H1 (cell line): ENCODE results near the gene CA14. TPM values are rescaled to one million over a fixed set of nuclear protein-coding genes. Genes with fewer than 3 reads are reported as not detected.

Experiments used
- CTCF ChIA-PET: fragments of 300-600 bp; sonication (Branson Sonifier 250); formaldehyde crosslinking; loops from one replicate; lab custom pipeline; 2021; ENCODE audit not compliant: partially characterized antibody; lab: Charles Lee
- POLR2A ChIA-PET: fragments of 300-600 bp; sonication (Branson Sonifier 250); formaldehyde crosslinking; loops from one replicate; lab custom pipeline; 2021; ENCODE audit warnings: inconsistent platforms; ENCODE audit not compliant: partially characterized antibody; lab: Charles Lee
- DNase-seq, 2 experiments: peaks; one replicate each; pipeline versions ENCODE4 v3.0.0 to v3.0.0-alpha.2; 2010 to 2022; ENCODE audit warnings: low spot score in 2 of 2, low read depth in 1 of 2, mixed read lengths in 1 of 2
- FAIRE-seq: peaks from 2 replicates; lab custom pipeline; 2011; peaks lifted over from hg19 to GRCh38; lab: Jason Lieb, UNC
- H2AFZ ChIP-seq: 2 replicates; pipeline ENCODE4 v1.8.1; 2012; ENCODE audit warnings: low read length, inconsistent platforms
- H2AK5ac ChIP-seq: 2 replicates; pipeline ENCODE4 v1.6.1; 2013; ENCODE audit warnings: low read depth, low read length
- H2BK120ac ChIP-seq: replicated peaks from 2 replicates; pipeline ENCODE3; 2013; ENCODE audit warnings: low read depth, low read length, inconsistent platforms
- H2BK12ac ChIP-seq: 2 replicates; pipeline ENCODE4 v1.6.1; 2013; ENCODE audit warnings: low read depth, low read length
- H2BK15ac ChIP-seq: 2 replicates; pipeline ENCODE4 v1.6.1; 2013; ENCODE audit warnings: low read length
- H2BK20ac ChIP-seq: 2 replicates; pipeline ENCODE4 v1.6.1; 2013; ENCODE audit warnings: low read length
- H2BK5ac ChIP-seq: 2 replicates; pipeline ENCODE4 v1.6.1; 2013; ENCODE audit warnings: low read depth, low read length
- H3K14ac ChIP-seq: 2 replicates; pipeline ENCODE4 v1.6.1; 2013; ENCODE audit warnings: inconsistent platforms; ENCODE audit not compliant: insufficient read length
- H3K18ac ChIP-seq: 2 replicates; pipeline ENCODE4 v1.6.1; 2013; ENCODE audit warnings: low read length; ENCODE audit errors: extremely low read depth
- H3K23ac ChIP-seq: 2 replicates; pipeline ENCODE4 v1.6.1; 2013; ENCODE audit warnings: inconsistent platforms; ENCODE audit not compliant: insufficient read length
- H3K23me2 ChIP-seq: 2 replicates; pipeline ENCODE4 v1.6.1; 2013; ENCODE audit warnings: low read depth, low read length
- H3K27ac ChIP-seq: 2 replicates; pipeline ENCODE4 v1.6.1; 2011; ENCODE audit warnings: low read depth, low read length, inconsistent platforms
- H3K27me3 ChIP-seq, 4 experiments: replicated peaks in 1 of 4; 1 replicate in 1 of 4; 2 replicates in 3 of 4; pipeline versions ENCODE4 v1.6.1 to v1.8.1; 2011 to 2013; ENCODE audit warnings: low read length in 3 of 4, mild to moderate bottlenecking in 3 of 4, inconsistent platforms in 2 of 4, mixed read lengths in 2 of 4, moderate library complexity in 1 of 4; ENCODE audit not compliant: control insufficient read depth in 3 of 4, insufficient read depth in 3 of 4; ENCODE audit errors: extremely low read depth in 1 of 4
- H3K36me3 ChIP-seq, 4 experiments: 2 replicates each; pipeline versions ENCODE4 v1.6.1 to v1.8.1; 2011 to 2013; ENCODE audit warnings: mild to moderate bottlenecking in 4 of 4, low read length in 3 of 4, moderate library complexity in 2 of 4, control low read depth in 1 of 4, inconsistent platforms in 1 of 4; ENCODE audit not compliant: insufficient read depth in 4 of 4, control insufficient read depth in 2 of 4
- H3K4ac ChIP-seq: replicated peaks from 2 replicates; pipeline ENCODE3; 2013; ENCODE audit warnings: low read length, low read depth, mixed read lengths, inconsistent platforms; ENCODE audit not compliant: insufficient read length
- H3K4me1 ChIP-seq, 4 experiments: replicated peaks in 1 of 4; 1 replicate in 1 of 4; 2 replicates in 3 of 4; pipeline versions ENCODE4 v1.6.1 to v1.8.1; 2011 to 2013; ENCODE audit warnings: low read length in 3 of 4, inconsistent platforms in 2 of 4, mixed read lengths in 1 of 4; ENCODE audit not compliant: insufficient read depth in 4 of 4, control insufficient read depth in 3 of 4
- H3K4me2 ChIP-seq, 2 experiments: 2 replicates each; pipeline versions ENCODE4 v1.6.1 to v1.8.1; 2011 to 2013; ENCODE audit warnings: low read depth in 2 of 2, low read length in 2 of 2, control low read depth in 1 of 2, inconsistent platforms in 1 of 2, mild to moderate bottlenecking in 1 of 2; ENCODE audit not compliant: insufficient read depth in 1 of 2
- H3K4me3 ChIP-seq, 4 experiments: fragments of 200-600, 300-600 bp in 1 of 4; sonication (generic), shearing (Covaris generic), sonication (Bioruptor Twin) in 1 of 4; 2 replicates each; pipeline versions ENCODE4 v1.5.1 to v1.8.1; 2011 to 2016; ENCODE audit warnings: low read length in 4 of 4, low read depth in 3 of 4, control low read depth in 2 of 4, inconsistent platforms in 2 of 4, mild to moderate bottlenecking in 2 of 4, mixed read lengths in 1 of 4, moderate library complexity in 1 of 4; ENCODE audit not compliant: insufficient read depth in 2 of 4; ENCODE audit errors: extremely low read depth in 1 of 4
- H3K56ac ChIP-seq: replicated peaks from 2 replicates; pipeline ENCODE3; 2013; ENCODE audit warnings: low read depth, mild to moderate bottlenecking, mixed read lengths, low read length, inconsistent platforms; ENCODE audit not compliant: insufficient read length
- H3K79me1 ChIP-seq: 2 replicates; pipeline ENCODE4 v1.6.1; 2013; ENCODE audit warnings: low read depth, low read length, control low read depth
- H3K79me2 ChIP-seq, 2 experiments: 2 replicates each; pipeline versions ENCODE4 v1.6.1 to v1.8.1; 2012 to 2013; ENCODE audit warnings: low read length in 2 of 2, mild to moderate bottlenecking in 2 of 2, inconsistent platforms in 1 of 2; ENCODE audit not compliant: insufficient read depth in 2 of 2, control insufficient read depth in 1 of 2
- H3K9ac ChIP-seq, 4 experiments: replicated peaks in 1 of 4; 1 replicate in 1 of 4; 2 replicates in 3 of 4; pipeline versions ENCODE4 v1.6.1 to v1.8.1; 2011 to 2013; ENCODE audit warnings: low read depth in 3 of 4, low read length in 3 of 4, control low read depth in 2 of 4, mild to moderate bottlenecking in 2 of 4, moderate library complexity in 2 of 4, inconsistent platforms in 1 of 4; ENCODE audit errors: extremely low read depth in 1 of 4
- H3K9me3 ChIP-seq, 2 experiments: 2 replicates each; pipeline versions ENCODE4 v1.6.1 to v1.8.1; 2012 to 2013; ENCODE audit warnings: mild to moderate bottlenecking in 2 of 2, moderate library complexity in 2 of 2, control low read depth in 1 of 2, inconsistent platforms in 1 of 2, low read depth in 1 of 2, low read length in 1 of 2, mixed read lengths in 1 of 2; ENCODE audit not compliant: insufficient read depth in 2 of 2
- H4K20me1 ChIP-seq, 2 experiments: replicated peaks in 1 of 2; 2 replicates each; pipeline versions ENCODE3 to v1.8.1; 2011 to 2013; ENCODE audit warnings: inconsistent platforms in 2 of 2, low read length in 2 of 2, mild to moderate bottlenecking in 1 of 2; ENCODE audit not compliant: insufficient read depth in 2 of 2, control insufficient read depth in 1 of 2
- H4K5ac ChIP-seq: 2 replicates; pipeline ENCODE4 v1.6.1; 2013; ENCODE audit warnings: low read length, low read depth, mixed read lengths, inconsistent platforms; ENCODE audit not compliant: insufficient read length
- H4K8ac ChIP-seq: 2 replicates; pipeline ENCODE4 v1.8.0; 2013; ENCODE audit warnings: mild to moderate bottlenecking, moderate library complexity, low read length, inconsistent platforms; ENCODE audit not compliant: insufficient read depth; ENCODE audit errors: extremely low read depth
- H4K91ac ChIP-seq: replicated peaks from 2 replicates; pipeline ENCODE3; 2013; ENCODE audit warnings: low read length, mixed read lengths, inconsistent platforms; ENCODE audit not compliant: insufficient read length
- GTF2F1 ChIP-seq: IDR thresholded peaks from 2 replicates; pipeline ENCODE4 v1.6.1; 2012; ENCODE audit warnings: low read depth, low read length, improper control_type of control experiment, borderline replicate concordance
- JUN ChIP-seq: IDR thresholded peaks from 2 replicates; pipeline ENCODE4 v1.6.1; 2011; ENCODE audit warnings: low read depth, mild to moderate bottlenecking, improper control_type of control experiment, low read length
- SP4 ChIP-seq: IDR thresholded peaks from 2 replicates; pipeline ENCODE4 v1.6.1; 2012; ENCODE audit warnings: low read length, inconsistent platforms
- polyA plus RNA-seq, 7 experiments: library from polyadenylated mRNA; depleted of rRNA in 3 of 7; stranded (reverse) in 5 of 7; unstranded in 2 of 7; fragments of >200 nt in 5 of 7; fragments of 200-250 nt in 2 of 7; gene quantifications; 1 replicate in 5 of 7; 2 replicates in 1 of 7; 4 replicates in 1 of 7; pipeline versions ENCODE4 v1.2.1 to v1.2.3, GENCODE V29; 2011 to 2013; ENCODE audit warnings: missing spikeins in 2 of 7, mixed read lengths in 2 of 7
- total RNA-seq: library from RNA; stranded (reverse); fragmentation: NEBNext Ultra II Directional; extraction: Animal tissue kit (Norgen Biotek cat#: 25700); gene quantifications from 2 replicates; pipeline ENCODE4 v1.2.1, GENCODE V29; 2021
- TF ChIP-seq, protein P1 (sequence below): IDR thresholded peaks from 2 replicates; pipeline ENCODE4 v1.6.1; 2012; ENCODE audit warnings: inconsistent platforms

The CA14 gene
- total and polyA plus RNA-seq, 2 of the 8 experiments (the other 6 are each of a cell fraction or from before 2014, with no cell fraction given): 52.3 to 105 TPM

GRCh38 chr1:150227228-150227627 is 30.3 kb upstream of the CA14 start:
- H3K23ac ChIP-seq: no peak overlapping the region
- POLR2A ChIA-PET: interaction anchor here (1.4 kb wide), 1 partner anchor 8 kb away, joined by 3 read pairs; no protein-coding TSS in a partner anchor
- peaks cover 14 to 65% (median 48%) of the 10 kb centered on the region in 4 experiments for H3K36me3 ChIP-seq

More at GRCh38 chr1:150227228-150227627, 30.3 kb upstream of the CA14 start:
- Histone ChIP-seq H3K9ac (no peak overlapping the region), H3K4me1 (no peaks in the 10 kb centered on the region), H3K27ac (no peak overlapping the region), H3K18ac (no peak overlapping the region), H3K4me3 (no peak overlapping the region), H3K14ac (no peak overlapping the region), H2BK120ac (no peak overlapping the region), H2BK12ac (no peak overlapping the region), H3K79me2 (peaks cover 0 to 25% of the 10 kb centered on the region in 2 experiments; a peak in 2 of 4 replicates), H2AK5ac (no peak overlapping the region), H2BK5ac (no peak overlapping the region), H2BK15ac (no peak overlapping the region), H2BK20ac (no peak overlapping the region), H3K4ac (no peak overlapping the region), H4K8ac (no peak overlapping the region), H3K23me2 (no peaks in the 10 kb centered on the region), H3K4me2 (no peak overlapping the region), H3K27me3 (no peaks in the 10 kb centered on the region), H3K79me1 (no peaks in the 10 kb centered on the region), H2AFZ (no peak overlapping the region), H3K56ac (no peak overlapping the region), H4K5ac (no peak overlapping the region), H4K20me1 (peaks cover 2 to 4% of the 10 kb centered on the region in 2 experiments), H4K91ac (no peak overlapping the region), H3K9me3 (no peaks in the 10 kb centered on the region)
- CTCF ChIA-PET: no interaction called here
- FAIRE-seq: no peak
- no peak for TF ChIP-seq JUN
- TF ChIP-seq SP4: no peak
- TF ChIP-seq, protein P1, sequence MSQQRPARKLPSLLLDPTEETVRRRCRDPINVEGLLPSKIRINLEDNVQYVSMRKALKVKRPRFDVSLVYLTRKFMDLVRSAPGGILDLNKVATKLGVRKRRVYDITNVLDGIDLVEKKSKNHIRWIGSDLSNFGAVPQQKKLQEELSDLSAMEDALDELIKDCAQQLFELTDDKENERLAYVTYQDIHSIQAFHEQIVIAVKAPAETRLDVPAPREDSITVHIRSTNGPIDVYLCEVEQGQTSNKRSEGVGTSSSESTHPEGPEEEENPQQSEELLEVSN: no peak
- TF ChIP-seq GTF2F1: no peak
- no peak for DNase-seq
